HEK293 (cell line): Measurements from ENCODE around the gene APC2.

Source experiments
- CTCF ChIA-PET: fragments of 350-600 bp; formaldehyde crosslinking; extraction: SDS; loops from one replicate; lab custom pipeline; 2021; ENCODE audit warnings: antibody characterized with exemption; lab: Yijun Ruan, JAX
- POLR2A ChIA-PET: fragments of 300-600 bp; formaldehyde crosslinking; extraction: SDS; loops from one replicate; lab custom pipeline; 2020; ENCODE audit warnings: antibody characterized with exemption, inconsistent platforms; lab: Yijun Ruan, JAX
- H3K27ac ChIP-seq: fragments of 200-500 bp; sonication (Bioruptor generic); 2 replicates; pipeline ENCODE4 v1.5.1; 2014; ENCODE audit warnings: low read depth, low read length, control low read depth, inconsistent platforms; ENCODE audit errors: extremely low read depth
- H3K36me3 ChIP-seq, 2 experiments: fragments of 200-500 bp in 1 of 2; sonication (Bioruptor generic) in 1 of 2; 1 replicate in 1 of 2; 2 replicates in 1 of 2; pipeline ENCODE4 v1.5.1; 2014 to 2017; ENCODE audit warnings: inconsistent platforms in 2 of 2, low read length in 2 of 2; ENCODE audit not compliant: control insufficient read depth in 2 of 2, insufficient read depth in 1 of 2
- H3K4me1 ChIP-seq: fragments of 200-500 bp; sonication (Bioruptor generic); 2 replicates; pipeline ENCODE4 v1.5.1; 2014; ENCODE audit warnings: mild to moderate bottlenecking, low read length, inconsistent platforms; ENCODE audit not compliant: control insufficient read depth, insufficient read depth
- H3K4me3 ChIP-seq: 2 replicates; pipeline ENCODE4 v1.5.1; 2011; ENCODE audit warnings: low read depth, mild to moderate bottlenecking, control low read depth, low read length, moderate library complexity
- H3K9me3 ChIP-seq: fragments of 200-500 bp; sonication (Bioruptor generic); 2 replicates; pipeline ENCODE4 v1.5.1; 2014; ENCODE audit warnings: low read depth, low read length, inconsistent platforms; ENCODE audit not compliant: control insufficient read depth, insufficient read depth
- EGR2 ChIP-seq: fragments of 450-650 bp; formaldehyde crosslinking; IDR thresholded peaks from 2 replicates; pipeline ENCODE4 v1.5.1; 2016; ENCODE audit warnings: low read depth, missing biosample characterization, missing genetic modification characterization
- MZF1 ChIP-seq: fragments of 450-650 bp; formaldehyde crosslinking; IDR thresholded peaks from 2 replicates; pipeline ENCODE4 v1.5.1; 2017; ENCODE audit warnings: missing biosample characterization, missing genetic modification characterization, borderline replicate concordance
- SETDB1 ChIP-seq: IDR thresholded peaks from one replicate; pipeline ENCODE4 v1.6.1; 2017; ENCODE audit warnings: mild to moderate bottlenecking, low read length, moderate library complexity, mixed read lengths; ENCODE audit not compliant: insufficient read length
- SP7 ChIP-seq: fragments of 450-650 bp; formaldehyde crosslinking; IDR thresholded peaks from 2 replicates; pipeline ENCODE4 v1.5.1; 2016; ENCODE audit warnings: missing biosample characterization, missing genetic modification characterization
- ZBTB17 ChIP-seq: fragments of 450-650 bp; formaldehyde crosslinking; IDR thresholded peaks from 2 replicates; pipeline ENCODE4 v1.5.1; 2016; ENCODE audit warnings: missing biosample characterization, missing genetic modification characterization
- ZNF132 ChIP-seq: fragments of 450-650 bp; formaldehyde crosslinking; IDR thresholded peaks from 2 replicates; pipeline ENCODE4 v1.5.1; 2017; ENCODE audit warnings: missing biosample characterization, missing genetic modification characterization, borderline replicate concordance
- ZNF24 ChIP-seq: fragments of 450-650 bp; formaldehyde crosslinking; IDR thresholded peaks from 2 replicates; pipeline ENCODE4 v1.5.1; 2016; ENCODE audit warnings: missing biosample characterization, missing genetic modification characterization
- ZNF248 ChIP-seq: fragments of 450-650 bp; formaldehyde crosslinking; IDR thresholded peaks from 2 replicates; pipeline ENCODE4 v1.5.1; 2017; ENCODE audit warnings: missing biosample characterization, missing genetic modification characterization
- ZNF391 ChIP-seq: fragments of 450-650 bp; formaldehyde crosslinking; IDR thresholded peaks from 2 replicates; pipeline ENCODE4 v1.5.1; 2016; ENCODE audit warnings: low read depth, missing biosample characterization, missing genetic modification characterization, borderline replicate concordance
- ZNF404 ChIP-seq: fragments of 450-650 bp; formaldehyde crosslinking; IDR thresholded peaks from 2 replicates; pipeline ENCODE4 v1.5.1; 2017; ENCODE audit warnings: missing biosample characterization, missing genetic modification characterization
- ZNF423 ChIP-seq: fragments of 450-650 bp; formaldehyde crosslinking; IDR thresholded peaks from 2 replicates; pipeline ENCODE4 v1.5.1; 2016; ENCODE audit warnings: missing biosample characterization, missing genetic modification characterization
- ZNF571 ChIP-seq: fragments of 450-650 bp; formaldehyde crosslinking; IDR thresholded peaks from 2 replicates; pipeline ENCODE4 v1.5.0; 2017; ENCODE audit warnings: missing biosample characterization, missing genetic modification characterization
- ZNF585B ChIP-seq: fragments of 450-650 bp; formaldehyde crosslinking; IDR thresholded peaks from 2 replicates; pipeline ENCODE4 v1.5.1; 2016; ENCODE audit warnings: missing biosample characterization, missing genetic modification characterization
- ZNF654 ChIP-seq: fragments of 450-650 bp; formaldehyde crosslinking; IDR thresholded peaks from 2 replicates; pipeline ENCODE4 v1.5.1; 2016; ENCODE audit warnings: low read depth, missing biosample characterization, missing genetic modification characterization
- ZNF76 ChIP-seq: fragments of 450-650 bp; formaldehyde crosslinking; IDR thresholded peaks from 2 replicates; pipeline ENCODE4; 2016; ENCODE audit warnings: low read depth, missing biosample characterization, missing genetic modification characterization, borderline replicate concordance
- ZNF777 ChIP-seq: fragments of 450-650 bp; formaldehyde crosslinking; IDR thresholded peaks from 2 replicates; pipeline ENCODE4 v1.5.1; 2017; ENCODE audit warnings: missing biosample characterization, missing genetic modification characterization, borderline replicate concordance
- ZNF843 ChIP-seq: fragments of 450-650 bp; formaldehyde crosslinking; IDR thresholded peaks from 2 replicates; pipeline ENCODE4 v1.5.1; 2016; ENCODE audit warnings: missing biosample characterization, missing genetic modification characterization
- ZSCAN30 ChIP-seq: fragments of 450-650 bp; IDR thresholded peaks from 2 replicates; pipeline ENCODE4 v1.5.1; 2018; ENCODE audit warnings: missing biosample characterization, mild to moderate bottlenecking, missing genetic modification characterization, moderate library complexity
- TF ChIP-seq, protein P1 (sequence below): fragments of 450-650 bp; formaldehyde crosslinking; IDR thresholded peaks from 2 replicates; pipeline ENCODE4 v1.5.1; 2016; ENCODE audit warnings: missing biosample characterization, missing genetic modification characterization
- TF ChIP-seq, protein P2 (sequence below): fragments of 450-650 bp; formaldehyde crosslinking; IDR thresholded peaks from 2 replicates; pipeline ENCODE4 v1.5.1; 2016; ENCODE audit warnings: missing biosample characterization, missing genetic modification characterization
- TF ChIP-seq, protein P3 (sequence below): fragments of 450-650 bp; formaldehyde crosslinking; IDR thresholded peaks from 2 replicates; pipeline ENCODE4; 2016; ENCODE audit warnings: missing biosample characterization, missing genetic modification characterization
- TF ChIP-seq, protein P4 (sequence below): fragments of 450-650 bp; formaldehyde crosslinking; IDR thresholded peaks from 2 replicates; pipeline ENCODE4 v1.5.1; 2017; ENCODE audit warnings: missing biosample characterization, missing genetic modification characterization
- TF ChIP-seq, protein P5 (sequence below): fragments of 450-650 bp; formaldehyde crosslinking; IDR thresholded peaks from 2 replicates; pipeline ENCODE4 v1.5.1; 2016; ENCODE audit warnings: missing biosample characterization, missing genetic modification characterization
- TF ChIP-seq, protein P6 (sequence below): fragments of 450-650 bp; formaldehyde crosslinking; IDR thresholded peaks from 2 replicates; pipeline ENCODE4 v1.5.1; 2016; ENCODE audit warnings: missing biosample characterization, missing genetic modification characterization, low read depth
- TF ChIP-seq, protein P7 (sequence below): fragments of 450-650 bp; formaldehyde crosslinking; IDR thresholded peaks from 2 replicates; pipeline ENCODE4 v1.5.1; 2017; ENCODE audit warnings: missing biosample characterization, mild to moderate bottlenecking, missing genetic modification characterization, moderate library complexity

Gene APC2

DNA sequence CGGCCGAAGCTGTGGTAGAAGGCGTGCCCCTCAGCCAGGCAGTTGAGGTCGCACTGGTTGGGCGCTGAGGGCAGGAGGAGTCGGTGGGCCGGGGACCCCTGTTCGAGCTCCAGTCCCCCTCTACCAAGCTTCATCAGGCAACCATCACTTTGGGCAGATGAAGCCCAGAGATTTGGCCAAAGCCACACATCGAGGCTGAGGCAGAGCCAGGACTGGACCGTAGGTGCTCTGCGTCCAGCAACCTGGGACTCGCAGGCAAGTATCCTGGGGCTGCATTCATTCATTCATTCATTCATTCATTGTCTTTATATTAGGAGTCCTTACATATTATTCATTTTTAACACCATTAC lies 58.6 kb downstream of the APC2 start:
- Histone ChIP-seq H3K36me3 (no peaks in the 10 kb centered on the region), H3K9me3 (no peaks in the 10 kb centered on the region), H3K27ac (no peak overlapping the region), H3K4me1 (peaks cover 3% of the 10 kb centered on the region; the same call in 1 of the 2 replicates), H3K4me3 (no peak overlapping the region; the same call in 1 of the 2 replicates)
- CTCF ChIA-PET = interaction anchor here (0.6 kb wide), 1 partner anchor 22 kb away, joined by 3 read pairs; no protein-coding TSS in a partner anchor
- POLR2A ChIA-PET = no interaction called here
- peak; percentile 25; the same call in 1 of the 2 replicates for TF ChIP-seq ZSCAN30 (tag by site-specific recombination)
- TF ChIP-seq ZNF423 = 0 out of 2 replicates have a peak, but pooled peaks have one; percentile 50
- peak; percentile 66 for TF ChIP-seq SETDB1
- TF ChIP-seq, protein P1, sequence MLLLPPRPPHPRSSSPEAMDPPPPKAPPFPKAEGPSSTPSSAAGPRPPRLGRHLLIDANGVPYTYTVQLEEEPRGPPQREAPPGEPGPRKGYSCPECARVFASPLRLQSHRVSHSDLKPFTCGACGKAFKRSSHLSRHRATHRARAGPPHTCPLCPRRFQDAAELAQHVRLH (tag by site-specific recombination) = no peak
- TF ChIP-seq EGR2 (tag by site-specific recombination) = no peak
- TF ChIP-seq, protein P2, sequence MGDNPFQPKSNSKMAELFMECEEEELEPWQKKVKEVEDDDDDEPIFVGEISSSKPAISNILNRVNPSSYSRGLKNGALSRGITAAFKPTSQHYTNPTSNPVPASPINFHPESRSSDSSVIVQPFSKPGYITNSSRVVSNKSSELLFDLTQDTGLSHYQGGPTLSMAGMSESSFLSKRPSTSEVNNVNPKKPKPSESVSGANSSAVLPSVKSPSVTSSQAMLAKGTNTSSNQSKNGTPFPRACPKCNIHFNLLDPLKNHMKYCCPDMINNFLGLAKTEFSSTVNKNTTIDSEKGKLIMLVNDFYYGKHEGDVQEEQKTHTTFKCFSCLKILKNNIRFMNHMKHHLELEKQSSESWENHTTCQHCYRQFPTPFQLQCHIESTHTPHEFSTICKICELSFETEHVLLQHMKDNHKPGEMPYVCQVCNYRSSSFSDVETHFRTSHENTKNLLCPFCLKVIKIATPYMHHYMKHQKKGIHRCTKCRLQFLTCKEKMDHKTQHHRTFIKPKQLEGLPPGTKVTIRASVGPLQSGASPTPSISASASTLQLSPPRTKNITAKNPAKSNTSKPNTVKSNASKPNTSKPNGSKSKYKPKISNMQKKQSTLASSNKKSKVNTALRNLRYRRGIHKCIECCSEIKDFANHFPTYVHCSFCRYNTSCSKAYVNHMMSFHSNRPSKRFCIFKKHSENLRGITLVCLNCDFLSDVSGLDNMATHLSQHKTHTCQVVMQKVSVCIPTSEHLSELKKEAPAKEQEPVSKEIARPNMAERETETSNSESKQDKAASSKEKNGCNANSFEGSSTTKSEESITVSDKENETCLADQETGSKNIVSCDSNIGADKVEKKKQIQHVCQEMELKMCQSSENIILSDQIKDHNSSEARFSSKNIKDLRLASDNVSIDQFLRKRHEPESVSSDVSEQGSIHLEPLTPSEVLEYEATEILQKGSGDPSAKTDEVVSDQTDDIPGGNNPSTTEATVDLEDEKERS (tag by site-specific recombination) = no peak
- TF ChIP-seq, protein P3, sequence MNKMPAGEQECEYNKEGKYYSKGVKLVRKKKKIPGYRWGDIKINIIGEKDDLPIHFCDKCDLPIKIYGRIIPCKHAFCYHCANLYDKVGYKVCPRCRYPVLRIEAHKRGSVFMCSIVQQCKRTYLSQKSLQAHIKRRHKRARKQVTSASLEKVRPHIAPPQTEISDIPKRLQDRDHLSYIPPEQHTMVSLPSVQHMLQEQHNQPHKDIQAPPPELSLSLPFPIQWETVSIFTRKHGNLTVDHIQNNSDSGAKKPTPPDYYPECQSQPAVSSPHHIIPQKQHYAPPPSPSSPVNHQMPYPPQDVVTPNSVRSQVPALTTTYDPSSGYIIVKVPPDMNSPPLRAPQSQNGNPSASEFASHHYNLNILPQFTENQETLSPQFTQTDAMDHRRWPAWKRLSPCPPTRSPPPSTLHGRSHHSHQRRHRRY (tag by site-specific recombination) = no peak
- TF ChIP-seq, protein P4, sequence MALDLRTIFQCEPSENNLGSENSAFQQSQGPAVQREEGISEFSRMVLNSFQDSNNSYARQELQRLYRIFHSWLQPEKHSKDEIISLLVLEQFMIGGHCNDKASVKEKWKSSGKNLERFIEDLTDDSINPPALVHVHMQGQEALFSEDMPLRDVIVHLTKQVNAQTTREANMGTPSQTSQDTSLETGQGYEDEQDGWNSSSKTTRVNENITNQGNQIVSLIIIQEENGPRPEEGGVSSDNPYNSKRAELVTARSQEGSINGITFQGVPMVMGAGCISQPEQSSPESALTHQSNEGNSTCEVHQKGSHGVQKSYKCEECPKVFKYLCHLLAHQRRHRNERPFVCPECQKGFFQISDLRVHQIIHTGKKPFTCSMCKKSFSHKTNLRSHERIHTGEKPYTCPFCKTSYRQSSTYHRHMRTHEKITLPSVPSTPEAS (tag by site-specific recombination) = no peak
- TF ChIP-seq, protein P5, sequence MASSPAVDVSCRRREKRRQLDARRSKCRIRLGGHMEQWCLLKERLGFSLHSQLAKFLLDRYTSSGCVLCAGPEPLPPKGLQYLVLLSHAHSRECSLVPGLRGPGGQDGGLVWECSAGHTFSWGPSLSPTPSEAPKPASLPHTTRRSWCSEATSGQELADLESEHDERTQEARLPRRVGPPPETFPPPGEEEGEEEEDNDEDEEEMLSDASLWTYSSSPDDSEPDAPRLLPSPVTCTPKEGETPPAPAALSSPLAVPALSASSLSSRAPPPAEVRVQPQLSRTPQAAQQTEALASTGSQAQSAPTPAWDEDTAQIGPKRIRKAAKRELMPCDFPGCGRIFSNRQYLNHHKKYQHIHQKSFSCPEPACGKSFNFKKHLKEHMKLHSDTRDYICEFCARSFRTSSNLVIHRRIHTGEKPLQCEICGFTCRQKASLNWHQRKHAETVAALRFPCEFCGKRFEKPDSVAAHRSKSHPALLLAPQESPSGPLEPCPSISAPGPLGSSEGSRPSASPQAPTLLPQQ (tag by site-specific recombination) = no peak
- TF ChIP-seq, protein P6, sequence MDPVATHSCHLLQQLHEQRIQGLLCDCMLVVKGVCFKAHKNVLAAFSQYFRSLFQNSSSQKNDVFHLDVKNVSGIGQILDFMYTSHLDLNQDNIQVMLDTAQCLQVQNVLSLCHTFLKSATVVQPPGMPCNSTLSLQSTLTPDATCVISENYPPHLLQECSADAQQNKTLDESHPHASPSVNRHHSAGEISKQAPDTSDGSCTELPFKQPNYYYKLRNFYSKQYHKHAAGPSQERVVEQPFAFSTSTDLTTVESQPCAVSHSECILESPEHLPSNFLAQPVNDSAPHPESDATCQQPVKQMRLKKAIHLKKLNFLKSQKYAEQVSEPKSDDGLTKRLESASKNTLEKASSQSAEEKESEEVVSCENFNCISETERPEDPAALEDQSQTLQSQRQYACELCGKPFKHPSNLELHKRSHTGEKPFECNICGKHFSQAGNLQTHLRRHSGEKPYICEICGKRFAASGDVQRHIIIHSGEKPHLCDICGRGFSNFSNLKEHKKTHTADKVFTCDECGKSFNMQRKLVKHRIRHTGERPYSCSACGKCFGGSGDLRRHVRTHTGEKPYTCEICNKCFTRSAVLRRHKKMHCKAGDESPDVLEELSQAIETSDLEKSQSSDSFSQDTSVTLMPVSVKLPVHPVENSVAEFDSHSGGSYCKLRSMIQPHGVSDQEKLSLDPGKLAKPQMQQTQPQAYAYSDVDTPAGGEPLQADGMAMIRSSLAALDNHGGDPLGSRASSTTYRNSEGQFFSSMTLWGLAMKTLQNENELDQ (tag by site-specific recombination) = no peak
- no peak for TF ChIP-seq ZNF391 (tag by site-specific recombination)
- TF ChIP-seq MZF1 = no peak
- TF ChIP-seq ZNF24 (tag by site-specific recombination) = peak; percentile 88
- TF ChIP-seq ZNF654 (tag by site-specific recombination) = no peak
- TF ChIP-seq ZNF404 (tag by site-specific recombination) = no peak
- TF ChIP-seq ZNF76 (tag by site-specific recombination) = no peak
- no peak for TF ChIP-seq ZNF571 (tag by site-specific recombination)
- no peak; the same call in 1 of the 2 replicates for TF ChIP-seq SP7 (tag by site-specific recombination)
- peak; percentile 75; the same call in 1 of the 2 replicates for TF ChIP-seq ZNF777 (tag by site-specific recombination)
- TF ChIP-seq ZNF585B = no peak
- TF ChIP-seq, protein P7, sequence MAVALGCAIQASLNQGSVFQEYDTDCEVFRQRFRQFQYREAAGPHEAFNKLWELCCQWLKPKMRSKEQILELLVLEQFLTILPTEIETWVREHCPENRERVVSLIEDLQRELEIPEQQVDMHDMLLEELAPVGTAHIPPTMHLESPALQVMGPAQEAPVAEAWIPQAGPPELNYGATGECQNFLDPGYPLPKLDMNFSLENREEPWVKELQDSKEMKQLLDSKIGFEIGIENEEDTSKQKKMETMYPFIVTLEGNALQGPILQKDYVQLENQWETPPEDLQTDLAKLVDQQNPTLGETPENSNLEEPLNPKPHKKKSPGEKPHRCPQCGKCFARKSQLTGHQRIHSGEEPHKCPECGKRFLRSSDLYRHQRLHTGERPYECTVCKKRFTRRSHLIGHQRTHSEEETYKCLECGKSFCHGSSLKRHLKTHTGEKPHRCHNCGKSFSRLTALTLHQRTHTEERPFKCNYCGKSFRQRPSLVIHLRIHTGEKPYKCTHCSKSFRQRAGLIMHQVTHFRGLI (tag by site-specific recombination) = peak; percentile 67
- TF ChIP-seq ZNF843 (tag by site-specific recombination) = no peak
- TF ChIP-seq ZNF132 = no peak
- TF ChIP-seq ZNF248 (tag by site-specific recombination) = no peak
- TF ChIP-seq ZBTB17 (tag by site-specific recombination) = no peak
